HEK293 (cell line): Measurements from ENCODE around the gene PHC3.

ENCODE experiments used
- ELK4 ChIP-seq: IDR thresholded peaks from 2 replicates; pipeline ENCODE4 v1.6.1; 2011; ENCODE audit warnings: mild to moderate bottlenecking, low read depth, low read length, borderline replicate concordance
- GFI1B ChIP-seq: fragments of 450-650 bp; formaldehyde crosslinking; IDR thresholded peaks from 2 replicates; pipeline ENCODE4 v1.5.1; 2016; ENCODE audit warnings: missing biosample characterization, missing genetic modification characterization
- GLIS2 ChIP-seq: fragments of 450-650 bp; formaldehyde crosslinking; IDR thresholded peaks from 2 replicates; pipeline ENCODE4 v1.5.1; 2016; ENCODE audit warnings: missing biosample characterization, missing genetic modification characterization
- HOXA7 ChIP-seq: sonication (generic); formaldehyde crosslinking; IDR thresholded peaks from 2 replicates; pipeline ENCODE4 v1.8.1; 2022; ENCODE audit warnings: missing genetic modification reagents, borderline replicate concordance
- IKZF3 ChIP-seq: fragments of 450-650 bp; IDR thresholded peaks from 2 replicates; pipeline ENCODE4 v1.5.0; 2018; ENCODE audit warnings: missing biosample characterization, mild to moderate bottlenecking, missing genetic modification characterization, moderate library complexity
- KLF1 ChIP-seq: fragments of 450-650 bp; formaldehyde crosslinking; IDR thresholded peaks from 2 replicates; pipeline ENCODE4 v1.5.1; 2016; ENCODE audit warnings: missing biosample characterization, missing genetic modification characterization
- KLF8 ChIP-seq: fragments of 450-650 bp; formaldehyde crosslinking; IDR thresholded peaks from 2 replicates; pipeline ENCODE4 v1.5.1; 2016; ENCODE audit warnings: missing biosample characterization, missing genetic modification characterization
- PATZ1 ChIP-seq: fragments of 450-650 bp; formaldehyde crosslinking; IDR thresholded peaks from 2 replicates; pipeline ENCODE4 v1.5.1; 2016; ENCODE audit warnings: missing biosample characterization, missing genetic modification characterization
- PBX3 ChIP-seq: sonication (generic); formaldehyde crosslinking; IDR thresholded peaks from 2 replicates; pipeline ENCODE4 v1.8.1; 2022; ENCODE audit warnings: mild to moderate bottlenecking, moderate library complexity, missing genetic modification reagents
- RBAK ChIP-seq: fragments of 450-650 bp; formaldehyde crosslinking; IDR thresholded peaks from 2 replicates; pipeline ENCODE4 v1.5.1; 2016; ENCODE audit warnings: missing biosample characterization, missing genetic modification characterization
- SALL2 ChIP-seq: fragments of 450-650 bp; formaldehyde crosslinking; IDR thresholded peaks from 2 replicates; pipeline ENCODE4 v1.5.0; 2017; ENCODE audit warnings: missing biosample characterization, mild to moderate bottlenecking, missing genetic modification characterization, borderline replicate concordance
- TSHZ1 ChIP-seq: fragments of 450-650 bp; formaldehyde crosslinking; IDR thresholded peaks from 2 replicates; pipeline ENCODE4 v1.5.1; 2016; ENCODE audit warnings: missing biosample characterization, missing genetic modification characterization, borderline replicate concordance
- ZNF155 ChIP-seq: fragments of 450-650 bp; formaldehyde crosslinking; IDR thresholded peaks from 2 replicates; pipeline ENCODE4 v1.5.1; 2016; ENCODE audit warnings: missing biosample characterization, missing genetic modification characterization
- ZNF221 ChIP-seq: fragments of 450-650 bp; formaldehyde crosslinking; IDR thresholded peaks from 2 replicates; pipeline ENCODE4 v1.5.1; 2017; ENCODE audit warnings: missing biosample characterization, missing genetic modification characterization, borderline replicate concordance
- ZNF292 ChIP-seq: fragments of 450-650 bp; formaldehyde crosslinking; IDR thresholded peaks from 2 replicates; pipeline ENCODE4 v1.5.1; 2016; ENCODE audit warnings: low read depth, missing biosample characterization, missing genetic modification characterization, borderline replicate concordance
- ZNF416 ChIP-seq: fragments of 450-650 bp; formaldehyde crosslinking; IDR thresholded peaks from 2 replicates; pipeline ENCODE4 v1.5.1; 2016; ENCODE audit warnings: missing biosample characterization, missing genetic modification characterization
- ZNF473 ChIP-seq: fragments of 450-650 bp; formaldehyde crosslinking; IDR thresholded peaks from 2 replicates; pipeline ENCODE4 v1.5.1; 2017; ENCODE audit warnings: missing biosample characterization, missing genetic modification characterization
- ZNF529 ChIP-seq: fragments of 450-650 bp; formaldehyde crosslinking; IDR thresholded peaks from 2 replicates; pipeline ENCODE4 v1.5.1; 2017; ENCODE audit warnings: missing genetic modification characterization, missing biosample characterization; ENCODE audit not compliant: insufficient replicate concordance
- ZNF548 ChIP-seq: fragments of 450-650 bp; formaldehyde crosslinking; IDR thresholded peaks from 2 replicates; pipeline ENCODE4 v1.5.1; 2016; ENCODE audit warnings: missing biosample characterization, missing genetic modification characterization
- ZNF629 ChIP-seq: fragments of 450-650 bp; formaldehyde crosslinking; IDR thresholded peaks from 2 replicates; pipeline ENCODE4 v1.5.1; 2017; ENCODE audit warnings: missing biosample characterization, missing genetic modification characterization
- ZNF707 ChIP-seq: fragments of 450-650 bp; formaldehyde crosslinking; IDR thresholded peaks from 2 replicates; pipeline ENCODE4 v1.5.1; 2016; ENCODE audit warnings: missing biosample characterization, missing genetic modification characterization
- ZNF776 ChIP-seq: fragments of 450-650 bp; formaldehyde crosslinking; IDR thresholded peaks from 2 replicates; pipeline ENCODE4 v1.5.0; 2017; ENCODE audit warnings: missing biosample characterization, missing genetic modification characterization, borderline replicate concordance

The PHC3 gene

GRCh38 chr3:170038434-170039110 is 143.0 kb downstream of the PHC3 start (continued):
- no peak for TF ChIP-seq IKZF3 (tag by site-specific recombination)
- TF ChIP-seq ZNF473 (tag by site-specific recombination), result no peak
- no peak for TF ChIP-seq ZNF416 (tag by site-specific recombination)
- no peak for TF ChIP-seq ZNF529 (tag by site-specific recombination)
- TF ChIP-seq PBX3 (CRISPR knock-in tag), result no peak
- TF ChIP-seq SALL2 (tag by site-specific recombination), result no peak
- no peak for TF ChIP-seq KLF1 (tag by site-specific recombination)
- peak; percentile 68 for TF ChIP-seq GLIS2
- no peak for TF ChIP-seq ZNF155 (tag by site-specific recombination)
- TF ChIP-seq GFI1B (tag by site-specific recombination), result no peak
- TF ChIP-seq PATZ1, result peak; percentile 53; the same call in 1 of the 2 replicates
- no peak for TF ChIP-seq ZNF548 (tag by site-specific recombination)
- no peak for TF ChIP-seq ZNF221 (tag by site-specific recombination)
- no peak for TF ChIP-seq ZNF292 (tag by site-specific recombination)
- TF ChIP-seq RBAK (tag by site-specific recombination), result no peak
- TF ChIP-seq TSHZ1, result no peak
- TF ChIP-seq ZNF707 (tag by site-specific recombination), result no peak
- no peak for TF ChIP-seq KLF8 (tag by site-specific recombination)
- no peak for TF ChIP-seq ELK4
- TF ChIP-seq ZNF776, result no peak
- TF ChIP-seq HOXA7 (CRISPR knock-in tag), result no peak
- 0 out of 2 replicates have a peak, but pooled peaks have one; percentile 9 for TF ChIP-seq ZNF629 (tag by site-specific recombination)
